Activated CD4-positive, alpha-beta T cell treated with anti-CD3 and anti-CD28 coated beads for 36 hours (primary cell): ENCODE data around the gene SLAMF1. TPM values are rescaled to one million over a fixed set of nuclear protein-coding genes. Genes with fewer than 3 reads are reported as not detected.

Experiments
- ATAC-seq: fragments of 200-7000 bp; cut with Tn5 transposase; one replicate; pipeline ENCODE4 v1.10.0; 2021; ENCODE audit warnings: mild to moderate bottlenecking, moderate library complexity
- CTCF ChIA-PET: fragments of 350-600 bp; sonication (Branson Sonifier 250); formaldehyde crosslinking; loops from one replicate; lab custom pipeline; 2021; ENCODE audit warnings: antibody characterized with exemption; lab: Charles Lee
- POLR2A ChIA-PET: fragments of 350-600 bp; sonication (Branson Sonifier 250); formaldehyde crosslinking; loops from one replicate; lab custom pipeline; 2021; ENCODE audit warnings: antibody characterized with exemption, inconsistent platforms; lab: Charles Lee
- DNase-seq: peaks from one replicate; pipeline ENCODE4 v3.0.0-alpha.2; 2020
- H3K27ac Mint-ChIP-seq: one replicate; pipeline ENCODE4 v1.8.0; 2021; ENCODE audit warnings: mixed read lengths
- H3K27me3 Mint-ChIP-seq: one replicate; pipeline ENCODE4 v1.8.0; 2021; ENCODE audit warnings: mixed read lengths
- H3K36me3 Mint-ChIP-seq: one replicate; pipeline ENCODE4 v1.8.0; 2021; ENCODE audit warnings: low read depth, mixed read lengths
- H3K4me1 Mint-ChIP-seq: one replicate; pipeline ENCODE4 v1.8.0; 2021; ENCODE audit warnings: mixed read lengths
- H3K4me3 Mint-ChIP-seq: one replicate; pipeline ENCODE4 v1.8.0; 2021; ENCODE audit warnings: mild to moderate bottlenecking, moderate library complexity, mixed read lengths
- H3K9me3 Mint-ChIP-seq: one replicate; pipeline ENCODE4 v1.8.0; 2021; ENCODE audit warnings: low read depth, mixed read lengths
- intact Hi-C, 2 experiments: fragments of 100-400 bp; cut with DNase I in 1 of 2; cut with micrococcal nuclease in 1 of 2; formaldehyde crosslinking; loops; one replicate each; pipeline versions ENCODE4 v1.14.2 to v1.15.1; 2022 to 2024; cut with DNase I, micrococcal nuclease
- total RNA-seq, 2 experiments: library from RNA; stranded (reverse); gene quantifications; one replicate each; pipeline ENCODE4 v1.2.3, GENCODE V29; 2021

SLAMF1 gene
- total RNA-seq, 2 experiments from 2014 or later, result 103 to 108 TPM

DNA sequence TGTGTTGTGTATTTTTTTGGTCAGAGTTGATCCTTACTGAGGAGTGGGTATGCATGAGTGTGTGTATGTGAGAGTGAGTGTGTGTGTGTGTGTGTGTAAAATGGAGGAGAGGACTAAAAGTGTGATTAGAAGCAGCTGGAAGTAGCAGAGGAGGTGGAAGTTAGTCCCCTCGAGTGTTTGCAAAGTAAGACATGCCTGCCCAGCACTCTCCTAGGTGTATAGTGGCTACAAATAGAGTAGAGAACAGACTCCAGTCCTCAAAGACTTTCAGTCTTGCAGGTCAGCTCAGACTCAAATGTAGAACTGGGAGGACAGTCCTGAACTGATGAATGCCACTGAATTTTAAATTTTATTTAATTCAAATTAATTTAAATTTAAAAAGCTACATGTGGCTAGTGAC, 28.5 kb downstream of the SLAMF1 start:
- no peak for DNase-seq
- intact Hi-C loops, result loop anchor here (1.0 to 2.0 kb wide), 2 partner anchors 38 to 275 kb away; partner anchors contain the start of genes COPA (in 1 of the 2) and NCSTN (in 1 of the 2)
- H3K27me3 Mint-ChIP-seq, result no peaks in the 10 kb centered on the region

DNA sequence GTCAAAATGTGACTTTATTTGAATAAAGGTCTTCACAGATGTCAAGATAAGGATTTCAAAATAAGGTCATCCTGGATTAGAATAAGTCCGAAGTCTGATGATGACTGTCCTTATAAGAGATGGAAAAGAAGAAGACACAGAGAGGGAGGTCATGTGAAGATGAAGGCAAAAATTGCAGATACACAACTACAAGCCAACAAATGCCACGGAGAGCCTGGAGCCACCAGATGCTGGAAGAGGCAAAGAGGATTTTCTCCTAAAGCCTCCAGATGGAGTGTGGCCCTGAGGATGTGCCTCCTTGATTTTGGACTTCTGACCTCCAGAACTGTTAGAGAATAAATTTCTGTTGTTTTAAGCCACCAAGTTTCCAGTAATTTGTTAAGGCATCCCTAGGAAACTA, 31.2 kb downstream of the SLAMF1 start:
- H3K27ac Mint-ChIP-seq, result no peak overlapping the region
- no peak for ATAC-seq
- H3K4me3 Mint-ChIP-seq, result no peak overlapping the region
- H3K36me3 Mint-ChIP-seq, result peaks cover 80% of the 10 kb centered on the region
- ChIA-PET CTCF (interaction anchor here (1.0 kb wide), 1 partner anchor 60 kb away, joined by 5 read pairs; no protein-coding TSS in a partner anchor), POLR2A (no interaction called here)
- DNase-seq, result no peak
- intact Hi-C loops, result no loop called here
- H3K9me3 Mint-ChIP-seq, result peaks cover 7% of the 10 kb centered on the region
- no peaks in the 10 kb centered on the region for H3K27me3 Mint-ChIP-seq
- peaks cover 44% of the 10 kb centered on the region for H3K4me1 Mint-ChIP-seq

More for the DNA sequence above, 28.5 kb downstream of the SLAMF1 start:
- no peak for ATAC-seq
- Mint-ChIP-seq H3K36me3 (peaks cover 82% of the 10 kb centered on the region), H3K4me1 (peaks cover 58% of the 10 kb centered on the region), H3K4me3 (no peak overlapping the region), H3K9me3 (peaks cover 7% of the 10 kb centered on the region), H3K27ac (peak overlapping the region; percentile 81)
- ChIA-PET CTCF (interaction anchor here (0.6 to 5.1 kb wide), 26 partner anchors 9 to 241 kb away, joined by 3 to 65 read pairs (median 5); partner anchors contain the start of genes SLAMF1 and SLAMF7), POLR2A (interaction anchor here (0.6 to 1.0 kb wide), 2 partner anchors 28 to 118 kb away, joined by 3 read pairs; partner anchors contain the start of gene SLAMF1)

DNA sequence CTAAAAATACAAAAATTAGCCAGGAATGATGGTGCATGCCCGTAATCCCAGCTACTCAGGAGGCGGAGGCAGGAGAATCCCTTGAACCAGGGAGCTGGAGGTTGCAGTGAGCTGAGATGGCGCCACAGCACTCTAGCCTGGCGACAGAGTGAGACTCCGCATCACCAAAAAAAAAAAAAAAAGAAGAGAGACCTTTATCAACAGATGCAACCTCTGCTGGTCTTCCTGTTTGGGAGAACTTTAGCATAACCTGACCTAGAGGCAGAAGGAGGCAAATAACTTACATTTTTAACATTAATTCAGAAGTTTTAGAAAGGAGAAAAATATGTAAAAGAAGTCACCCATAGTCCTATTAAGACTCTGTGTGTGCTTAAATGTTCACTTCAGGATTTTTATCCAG, 32.4 kb downstream of the SLAMF1 start:
- H3K27me3 Mint-ChIP-seq, result no peaks in the 10 kb centered on the region
- H3K27ac Mint-ChIP-seq, result no peak overlapping the region
- POLR2A ChIA-PET, result no interaction called here
- intact Hi-C loops, result loop anchor here in 1 of 2 experiments (5.0 kb wide), 1 partner anchor 33 kb away; the partner anchor contains the start of gene SLAMF1
- H3K36me3 Mint-ChIP-seq, result peaks cover 77% of the 10 kb centered on the region
- DNase-seq (no peak), ATAC-seq (no peak)
- peaks cover 42% of the 10 kb centered on the region for H3K4me1 Mint-ChIP-seq
- no peak overlapping the region for H3K4me3 Mint-ChIP-seq
- H3K9me3 Mint-ChIP-seq, result peaks cover 6% of the 10 kb centered on the region
- CTCF ChIA-PET, result interaction anchor here (1.0 kb wide), 1 partner anchor 61 kb away, joined by 5 read pairs; no protein-coding TSS in a partner anchor

DNA sequence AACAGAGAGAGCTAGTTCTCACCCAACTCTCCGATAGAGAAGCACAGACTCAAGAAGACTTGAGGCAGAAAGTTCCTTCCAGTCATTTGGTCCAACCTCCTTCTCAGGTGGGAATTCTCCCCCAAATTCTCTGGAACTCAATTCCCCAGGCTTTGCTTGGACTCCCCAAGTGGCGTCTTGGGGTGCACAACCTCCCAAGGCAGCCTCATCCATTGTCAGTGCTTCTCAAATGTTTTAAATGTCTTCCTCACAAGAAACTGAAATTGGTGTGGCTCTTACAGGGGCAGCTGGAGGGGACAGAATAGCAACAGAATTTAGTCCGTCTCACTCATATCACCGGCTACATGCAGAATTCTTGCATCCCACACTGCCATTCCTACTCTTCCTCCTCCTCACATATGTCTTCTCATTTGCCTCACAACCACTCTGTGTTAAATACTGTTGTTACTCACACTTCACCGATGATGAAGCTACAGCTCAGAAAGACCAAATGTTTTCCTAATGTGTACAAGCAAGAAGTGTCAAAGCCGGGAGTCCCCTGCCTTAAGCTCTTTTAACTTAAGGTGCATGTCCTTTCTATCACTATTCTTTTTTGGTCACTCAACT, 34.1 kb downstream of the SLAMF1 start:
- no peak for DNase-seq
- Mint-ChIP-seq H3K9me3 (no peaks in the 10 kb centered on the region), H3K27me3 (no peaks in the 10 kb centered on the region), H3K4me1 (peaks cover 45% of the 10 kb centered on the region), H3K27ac (peak overlapping the region; percentile 44), H3K4me3 (no peak overlapping the region), H3K36me3 (peaks cover 72% of the 10 kb centered on the region)
- no peak for ATAC-seq
- POLR2A ChIA-PET, result interaction anchor here (0.7 kb wide), 1 partner anchor 77 kb away, joined by 3 read pairs; no protein-coding TSS in a partner anchor
- intact Hi-C loops, result loop anchor here in 1 of 2 experiments (5.0 kb wide), 1 partner anchor 35 kb away; the partner anchor contains the start of gene SLAMF1
- CTCF ChIA-PET, result interaction anchor here (0.7 to 4.7 kb wide), 6 partner anchors 9 to 282 kb away, joined by 3 to 18 read pairs (median 4); no protein-coding TSS in a partner anchor

DNA sequence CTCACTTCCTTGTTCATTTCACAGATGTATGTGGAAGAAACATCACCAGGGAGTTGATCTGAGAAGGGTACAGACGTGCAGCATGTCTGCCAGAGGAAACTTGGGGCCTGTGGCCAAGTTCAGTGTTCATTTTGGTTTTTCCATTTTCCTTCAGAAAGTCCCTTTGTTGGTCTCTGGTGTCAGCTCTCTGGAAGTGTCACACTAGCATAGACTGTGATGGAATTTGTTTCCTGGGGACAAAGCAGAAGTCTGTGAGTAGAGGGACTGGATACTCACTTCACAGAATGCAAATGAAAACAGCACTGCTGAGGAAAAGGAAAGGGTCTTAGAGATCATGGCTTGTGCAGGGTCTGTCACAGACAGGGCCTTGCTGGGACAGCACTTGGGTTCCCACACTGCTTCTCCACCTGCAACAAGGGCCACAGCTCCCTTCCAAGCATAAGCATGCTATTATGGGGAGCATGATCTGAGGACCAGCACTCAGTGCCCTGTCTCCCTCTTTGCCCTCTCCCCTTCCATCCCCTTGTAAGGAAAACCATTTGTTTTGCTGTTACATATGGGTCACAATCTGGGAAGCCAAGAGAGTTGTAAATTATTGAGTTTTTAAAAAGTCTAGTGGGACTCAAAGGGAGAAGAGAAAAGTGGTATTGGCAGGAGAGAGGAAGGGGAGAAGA, 36.1 kb downstream of the SLAMF1 start:
- ChIA-PET CTCF (interaction anchor here (0.8 to 6.8 kb wide), 10 partner anchors 12 to 234 kb away, joined by 3 to 150 read pairs (median 8); no protein-coding TSS in a partner anchor), POLR2A (interaction anchor here (0.5 to 0.6 kb wide), 2 partner anchors 65 to 260 kb away, joined by 3 read pairs; no protein-coding TSS in a partner anchor)
- H3K27me3 Mint-ChIP-seq, result no peaks in the 10 kb centered on the region
- H3K27ac Mint-ChIP-seq, result peak overlapping the region; percentile 58
- DNase-seq (no peak), ATAC-seq (no peak)
- H3K36me3 Mint-ChIP-seq, result peaks cover 67% of the 10 kb centered on the region
- H3K9me3 Mint-ChIP-seq, result no peaks in the 10 kb centered on the region
- H3K4me3 Mint-ChIP-seq, result no peak overlapping the region
- intact Hi-C loops, result loop anchor here in 1 of 2 experiments (5.0 kb wide), 1 partner anchor 37 kb away; the partner anchor contains the start of gene SLAMF1
- H3K4me1 Mint-ChIP-seq, result peaks cover 62% of the 10 kb centered on the region

DNA sequence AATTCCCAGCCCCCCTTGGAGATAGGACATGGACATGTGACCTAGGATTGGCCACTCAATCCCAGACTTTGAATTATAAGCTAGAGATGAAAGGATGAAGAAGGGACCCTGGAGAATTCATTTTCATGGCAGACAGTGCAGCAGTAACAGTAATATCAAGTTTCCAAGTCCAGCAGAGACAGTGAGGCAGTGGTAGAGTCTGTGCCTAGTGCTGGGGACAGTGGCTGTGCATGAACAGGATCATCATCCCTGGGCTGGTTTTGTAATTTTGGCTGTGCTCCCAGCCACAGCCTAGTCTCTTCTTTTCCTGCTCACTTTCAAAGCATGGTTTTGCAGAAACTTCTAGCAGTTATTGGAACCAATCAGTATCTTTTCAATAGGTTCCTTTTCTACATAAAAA, 37.9 kb downstream of the SLAMF1 start:
- H3K27ac Mint-ChIP-seq, result peak overlapping the region; percentile 85
- H3K27me3 Mint-ChIP-seq, result no peaks in the 10 kb centered on the region
- DNase-seq (no peak), ATAC-seq (no peak)
- CTCF ChIA-PET, result interaction anchor here (0.6 to 6.8 kb wide), 23 partner anchors 8 to 375 kb away, joined by 3 to 150 read pairs (median 8); partner anchors contain the start of gene CD84
- peaks cover 62% of the 10 kb centered on the region for H3K4me1 Mint-ChIP-seq
- H3K4me3 Mint-ChIP-seq, result no peak overlapping the region
- H3K36me3 Mint-ChIP-seq, result peaks cover 68% of the 10 kb centered on the region
- intact Hi-C loops, result loop anchor here (5.0 kb wide), 2 partner anchors 112 to 417 kb away; partner anchors contain the start of gene CASQ1 (in 1 of the 2)
- POLR2A ChIA-PET, result no interaction called here
- peaks cover 7% of the 10 kb centered on the region for H3K9me3 Mint-ChIP-seq

DNA sequence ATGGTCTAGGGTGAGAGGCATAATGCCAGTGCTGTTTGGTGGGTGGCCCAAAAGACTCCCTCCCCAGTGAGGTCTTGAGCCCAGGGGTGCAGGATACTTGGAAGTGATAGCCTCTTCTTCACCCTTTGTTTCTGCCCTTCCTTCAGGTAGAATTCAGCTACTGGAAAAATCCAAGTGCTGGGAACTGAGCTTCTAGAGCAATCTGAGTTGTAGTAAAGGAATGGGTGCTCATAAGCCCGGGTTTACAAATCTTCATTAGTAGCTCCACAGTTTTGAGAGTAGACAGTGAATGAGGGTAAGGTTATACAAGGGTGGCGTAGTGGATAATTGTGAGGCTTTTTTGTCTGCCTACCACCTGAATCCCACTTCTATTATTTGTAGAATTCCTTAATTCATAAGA, 38.3 kb downstream of the SLAMF1 start:
- intact Hi-C loops, result loop anchor here (5.0 kb wide), 2 partner anchors 111 to 416 kb away; partner anchors contain the start of gene CASQ1 (in 1 of the 2)
- no peak for ATAC-seq
- Mint-ChIP-seq H3K4me1 (peaks cover 62% of the 10 kb centered on the region), H3K27ac (peak overlapping the region; percentile 85), H3K27me3 (no peaks in the 10 kb centered on the region), H3K4me3 (no peak overlapping the region), H3K36me3 (peaks cover 66% of the 10 kb centered on the region), H3K9me3 (peaks cover 9% of the 10 kb centered on the region)
- CTCF ChIA-PET, result interaction anchor here (0.7 to 6.8 kb wide), 19 partner anchors 9 to 254 kb away, joined by 3 to 150 read pairs (median 8); partner anchors contain the start of gene CD84
- POLR2A ChIA-PET, result no interaction called here
- DNase-seq, result no peak

DNA sequence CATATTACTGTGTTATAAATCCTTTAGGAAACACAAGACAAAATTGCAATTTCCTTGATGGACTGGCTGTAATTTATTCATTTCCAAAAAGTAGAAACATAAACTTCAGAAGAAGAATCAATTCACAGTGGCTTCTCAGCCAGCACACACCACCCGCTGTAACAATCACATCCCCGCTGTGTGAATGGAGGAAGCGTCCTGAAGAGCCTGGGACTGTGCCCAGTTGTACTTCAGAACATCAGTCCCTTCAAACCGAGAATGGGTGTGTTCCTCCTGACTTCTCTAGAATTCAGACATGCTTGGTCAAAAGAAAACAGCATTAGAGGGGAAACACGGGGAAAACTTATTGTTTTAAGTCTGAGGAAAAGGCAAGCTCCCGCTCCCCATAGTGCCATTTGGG, 38.8 kb downstream of the SLAMF1 start:
- Mint-ChIP-seq H3K4me1 (peaks cover 58% of the 10 kb centered on the region), H3K27ac (peak overlapping the region; percentile 85), H3K9me3 (peaks cover 11% of the 10 kb centered on the region), H3K4me3 (no peak overlapping the region), H3K36me3 (peaks cover 64% of the 10 kb centered on the region), H3K27me3 (no peaks in the 10 kb centered on the region)
- POLR2A ChIA-PET, result no interaction called here
- CTCF ChIA-PET, result interaction anchor here (0.7 to 6.8 kb wide), 20 partner anchors 9 to 363 kb away, joined by 3 to 150 read pairs (median 7); partner anchors contain the start of gene CD84
- ATAC-seq (no peak), DNase-seq (no peak)
- intact Hi-C loops, result loop anchor here (5.0 kb wide), 2 partner anchors 111 to 416 kb away; partner anchors contain the start of gene CASQ1 (in 1 of the 2)

DNA sequence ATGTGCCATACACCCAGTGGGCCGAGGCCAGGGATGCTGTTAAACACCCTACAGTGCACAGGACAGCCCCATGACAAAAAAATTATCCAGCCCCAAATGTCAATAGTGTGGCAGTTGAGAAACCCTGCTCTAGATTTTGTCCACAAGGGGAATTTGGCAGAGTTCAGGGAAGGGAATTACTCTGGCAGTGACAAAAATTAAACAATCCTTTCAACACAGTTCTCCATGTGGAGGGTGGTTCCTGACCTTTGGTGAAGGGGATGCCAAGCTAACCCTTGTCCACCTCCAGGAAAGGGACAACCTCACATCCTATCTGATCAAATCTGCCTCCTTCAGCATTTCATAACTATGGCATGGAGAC, 39.2 kb downstream of the SLAMF1 start:
- DNase-seq, result no peak
- Mint-ChIP-seq H3K9me3 (peaks cover 15% of the 10 kb centered on the region), H3K36me3 (peaks cover 63% of the 10 kb centered on the region), H3K4me1 (peaks cover 55% of the 10 kb centered on the region), H3K27me3 (no peaks in the 10 kb centered on the region), H3K4me3 (no peak overlapping the region), H3K27ac (peak overlapping the region; percentile 85)
- ChIA-PET POLR2A (interaction anchor here (0.6 to 1.4 kb wide), 2 partner anchors 37 to 57 kb away, joined by 3 to 6 read pairs; no protein-coding TSS in a partner anchor), CTCF (interaction anchor here (0.7 to 6.8 kb wide), 30 partner anchors 10 to 363 kb away, joined by 3 to 150 read pairs (median 5); partner anchors contain the start of gene CD84)
- intact Hi-C loops, result loop anchor here (1.0 to 5.0 kb wide), 7 partner anchors 57 to 415 kb away; partner anchors contain the start of gene CASQ1 (in 1 of the 2)
- peak; percentile 14 for ATAC-seq

DNA sequence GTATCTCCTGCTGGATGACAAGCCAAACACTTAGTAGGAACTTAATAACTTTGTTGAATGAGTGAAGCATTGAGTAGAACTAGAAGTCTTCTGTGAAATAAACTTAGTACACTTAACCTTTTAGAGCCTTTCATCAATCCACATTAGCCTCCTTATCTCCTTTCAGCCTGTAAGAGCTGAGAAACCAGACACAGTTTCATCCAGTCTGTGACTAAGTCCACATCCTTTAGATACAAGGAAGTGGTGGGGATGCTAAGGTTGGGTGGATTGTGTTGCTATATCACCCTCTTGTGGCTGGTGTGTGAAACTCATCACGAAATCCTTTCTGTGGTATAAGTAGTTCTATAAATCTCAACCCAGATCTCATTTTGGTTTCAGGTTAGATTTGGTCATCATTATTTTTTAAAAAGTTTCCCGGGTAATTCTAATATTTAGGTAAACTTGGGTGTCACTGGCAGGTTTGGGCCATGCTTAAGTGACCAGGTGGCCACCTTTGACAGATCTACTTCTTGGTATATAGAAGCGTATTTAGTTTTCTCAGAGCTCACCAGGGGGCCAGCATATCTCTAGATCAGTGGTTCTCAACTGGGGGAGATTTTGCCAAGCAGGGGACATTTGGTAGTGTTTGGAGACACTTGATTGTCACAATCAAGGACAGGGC, 39.7 kb downstream of the SLAMF1 start:
- peaks cover 58% of the 10 kb centered on the region for H3K36me3 Mint-ChIP-seq
- CTCF ChIA-PET, result interaction anchor here (0.7 to 6.8 kb wide), 46 partner anchors 9 to 362 kb away, joined by 3 to 150 read pairs (median 5); partner anchors contain the start of gene CD84
- ATAC-seq (peak; percentile 94), DNase-seq (peak; percentile 72)
- H3K27me3 Mint-ChIP-seq, result no peaks in the 10 kb centered on the region
- POLR2A ChIA-PET, result interaction anchor here (0.6 to 1.4 kb wide), 3 partner anchors 38 to 63 kb away, joined by 3 to 7 read pairs (median 6); no protein-coding TSS in a partner anchor
- H3K27ac Mint-ChIP-seq, result peak overlapping the region; percentile 85
- peaks cover 15% of the 10 kb centered on the region for H3K9me3 Mint-ChIP-seq
- no peak overlapping the region for H3K4me3 Mint-ChIP-seq
- intact Hi-C loops, result loop anchor here (1.0 to 5.0 kb wide), 7 partner anchors 57 to 415 kb away; partner anchors contain the start of gene CASQ1 (in 1 of the 2)
- peaks cover 54% of the 10 kb centered on the region for H3K4me1 Mint-ChIP-seq
